DND-41 (cell line): ENCODE measurements around the gene PTCRA.

Source experiments
- ATAC-seq: fragments of 200-7000 bp; cut with Tn5 transposase; 3 replicates; pipeline ENCODE4 v1.9.1; 2021; ENCODE audit warnings: low read depth; ENCODE audit not compliant: insufficient read depth
- DNase-seq: peaks from one replicate; pipeline ENCODE4 v3.0.0-alpha.2; 2020
- H2AFZ ChIP-seq: 2 replicates; pipeline ENCODE4 v1.6.0; 2012; ENCODE audit warnings: low read depth, low read length
- H3K27ac ChIP-seq: 2 replicates; pipeline ENCODE4 v1.5.1; 2012; ENCODE audit warnings: low read length, inconsistent platforms
- H3K27me3 ChIP-seq: fragments of 200-600 bp; sonication (generic); 2 replicates; pipeline ENCODE4 v1.6.0; 2012; ENCODE audit warnings: low read length, mild to moderate bottlenecking, inconsistent platforms; ENCODE audit not compliant: insufficient read depth, poor library complexity
- H3K36me3 ChIP-seq: 2 replicates; pipeline ENCODE4 v1.5.1; 2012; ENCODE audit warnings: low read length, inconsistent platforms; ENCODE audit not compliant: insufficient read depth
- H3K4me1 ChIP-seq: 2 replicates; pipeline ENCODE4 v1.5.1; 2012; ENCODE audit warnings: mild to moderate bottlenecking, low read length; ENCODE audit not compliant: insufficient read depth
- H3K4me2 ChIP-seq: 2 replicates; pipeline ENCODE4 v1.6.0; 2012; ENCODE audit warnings: mild to moderate bottlenecking, moderate library complexity, low read length, inconsistent platforms; ENCODE audit not compliant: insufficient read depth
- H3K4me3 ChIP-seq, 2 experiments: fragments of 200-600 bp in 1 of 2; shearing (Covaris generic) in 1 of 2; 2 replicates each; pipeline ENCODE4 v1.5.1; 2012 to 2016; ENCODE audit warnings: inconsistent platforms in 2 of 2, low read length in 2 of 2, mild to moderate bottlenecking in 2 of 2, low read depth in 1 of 2, moderate library complexity in 1 of 2
- H3K79me2 ChIP-seq: 2 replicates; pipeline ENCODE4 v1.6.0; 2012; ENCODE audit warnings: low read length, inconsistent platforms; ENCODE audit not compliant: insufficient read depth
- H3K9ac ChIP-seq: 2 replicates; pipeline ENCODE4 v1.6.0; 2012; ENCODE audit warnings: low read depth, mild to moderate bottlenecking, inconsistent platforms, low read length, moderate library complexity
- H3K9me3 ChIP-seq: 2 replicates; pipeline ENCODE4 v1.5.1; 2012; ENCODE audit warnings: low read length, moderate library complexity, mild to moderate bottlenecking, inconsistent platforms; ENCODE audit not compliant: insufficient read depth, severe bottlenecking
- H4K20me1 ChIP-seq: 2 replicates; pipeline ENCODE4 v1.6.0; 2012; ENCODE audit warnings: low read length; ENCODE audit not compliant: insufficient read depth
- CTCF ChIP-seq: IDR thresholded peaks from 2 replicates; pipeline ENCODE4 v1.5.1; 2012; ENCODE audit warnings: borderline replicate concordance, low read length, moderate library complexity, mild to moderate bottlenecking; ENCODE audit not compliant: poor library complexity, severe bottlenecking; ENCODE audit errors: extremely low read depth
- EZH2 ChIP-seq: IDR thresholded peaks from 3 replicates; pipeline ENCODE4 v1.6.1; 2012; ENCODE audit warnings: borderline replicate concordance, low read depth, mild to moderate bottlenecking, moderate library complexity, low read length, inconsistent platforms; ENCODE audit not compliant: severe bottlenecking

PTCRA gene

GRCh38 chr6:42973926-42974325, 58.1 kb downstream of the PTCRA start:
- ATAC-seq, result no peak
- TF ChIP-seq CTCF, result no peak
- no peak for TF ChIP-seq EZH2
- peaks cover 21% of the 10 kb centered on the region for H3K4me1 ChIP-seq

GRCh38 chr6:42974919-42975505, 59.2 kb downstream of the PTCRA start:
- no peak overlapping the region for H3K27ac ChIP-seq
- no peak overlapping the region for H3K4me3 ChIP-seq
- no peaks in the 10 kb centered on the region for H3K27me3 ChIP-seq
- peaks cover 32% of the 10 kb centered on the region for H3K79me2 ChIP-seq
- peaks cover 11% of the 10 kb centered on the region for H3K36me3 ChIP-seq
- H2AFZ ChIP-seq, result no peak overlapping the region
- peaks cover 8% of the 10 kb centered on the region; the same call in 1 of the 2 replicates for H4K20me1 ChIP-seq
- no peak overlapping the region for H3K4me2 ChIP-seq
- no peak for TF ChIP-seq EZH2
- no peak for TF ChIP-seq CTCF
- ATAC-seq (no peak), DNase-seq (no peak)
- no peak overlapping the region for H3K9ac ChIP-seq
- no peaks in the 10 kb centered on the region for H3K9me3 ChIP-seq
- H3K4me1 ChIP-seq, result peaks cover 29% of the 10 kb centered on the region

More at GRCh38 chr6:42973926-42974325, 58.1 kb downstream of the PTCRA start:
- Histone ChIP-seq H3K4me3 (no peak overlapping the region), H3K9me3 (no peaks in the 10 kb centered on the region), H3K79me2 (peaks cover 21% of the 10 kb centered on the region), H2AFZ (no peak overlapping the region), H3K4me2 (no peak overlapping the region), H3K27me3 (no peaks in the 10 kb centered on the region), H3K9ac (no peak overlapping the region), H3K36me3 (peaks cover 18% of the 10 kb centered on the region), H4K20me1 (peaks cover 8% of the 10 kb centered on the region; the same call in 1 of the 2 replicates), H3K27ac (no peak overlapping the region)
- DNase-seq, result no peak
